ENCODE results near the gene SEM1.
A peak's percentile ranks its signal among the peaks of the same experiment; 100 is the strongest.
"Not testable (repeated sequence)": the region's sequence is repeated elsewhere in the genome, so short reads cannot be mapped to it uniquely, and the experiment has no call there.

Gene SEM1

GRCh38 chr7:96709381-96710228 lies at the start of gene SEM1:
Gene SEM1, minus strand, starts transcription at chr7:96709846. Its CDS starts 83 bp downstream, at chr7:96709763.
- peak within 1 kb of the TSS; percentile 83 for H3K4me3 ChIP-seq (ENCODE audit: low read length)
- no peak for TF ChIP-seq ZNF274 (IDR thresholded peaks at IDR 0.05; ENCODE audit: low read depth, low read length)

- H3K4me3 ChIP-seq (ENCODE audit: low read length), result not testable (repeated sequence)
Measured at GRCh38 chr7:96757880-96758279, 48.2 kb upstream of the SEM1 start.

GRCh38 chr7:96747418-96747940 lies 37.8 kb upstream of the SEM1 start:
- H3K4me3 ChIP-seq (ENCODE audit: low read length), result no peak overlapping the region
- TF ChIP-seq ZNF274 (IDR thresholded peaks at IDR 0.05; ENCODE audit: low read depth, low read length), result no peak

- H3K4me3 ChIP-seq (ENCODE audit: low read length), result no peak overlapping the region
- TF ChIP-seq ZNF274 (IDR thresholded peaks at IDR 0.05; ENCODE audit: low read depth, low read length), result no peak
Measured at GRCh38 chr7:96740130-96740529, 30.5 kb upstream of the SEM1 start.

- no peak overlapping the region for H3K4me3 ChIP-seq (ENCODE audit: low read length)
- TF ChIP-seq ZNF274 (IDR thresholded peaks at IDR 0.05; ENCODE audit: low read depth, low read length), result no peak
Measured at GRCh38 chr7:96739609-96740008, 30.0 kb upstream of the SEM1 start.

- no peak overlapping the region for H3K4me3 ChIP-seq (ENCODE audit: low read length)
- TF ChIP-seq ZNF274 (IDR thresholded peaks at IDR 0.05; ENCODE audit: low read depth, low read length), result no peak
Measured at GRCh38 chr7:96739167-96739566, 29.5 kb upstream of the SEM1 start.

- TF ChIP-seq ZNF274 (IDR thresholded peaks at IDR 0.05; ENCODE audit: low read depth, low read length), result no peak
Measured at GRCh38 chr7:96738705-96739104, 29.1 kb upstream of the SEM1 start.

GRCh38 chr7:96737545-96738050 lies 28.0 kb upstream of the SEM1 start:
- TF ChIP-seq ZNF274 (IDR thresholded peaks at IDR 0.05; ENCODE audit: low read depth, low read length), result no peak
- no peak overlapping the region for H3K4me3 ChIP-seq (ENCODE audit: low read length)

More at GRCh38 chr7:96738705-96739104, 29.1 kb upstream of the SEM1 start:
- H3K4me3 ChIP-seq (ENCODE audit: low read length), result no peak overlapping the region

GRCh38 chr7:96734343-96734742 lies 24.7 kb upstream of the SEM1 start:
- H3K4me3 ChIP-seq (ENCODE audit: low read length), result no peak overlapping the region
- no peak for TF ChIP-seq ZNF274 (IDR thresholded peaks at IDR 0.05; ENCODE audit: low read depth, low read length)

- no peak overlapping the region for H3K4me3 ChIP-seq (ENCODE audit: low read length)
Measured at GRCh38 chr7:96729820-96730219, 20.2 kb upstream of the SEM1 start.

GRCh38 chr7:96728139-96728538 lies 18.5 kb upstream of the SEM1 start:
- H3K4me3 ChIP-seq (ENCODE audit: low read length), result no peak overlapping the region
- TF ChIP-seq ZNF274 (IDR thresholded peaks at IDR 0.05; ENCODE audit: low read depth, low read length), result no peak

More at GRCh38 chr7:96729820-96730219, 20.2 kb upstream of the SEM1 start:
- no peak for TF ChIP-seq ZNF274 (IDR thresholded peaks at IDR 0.05; ENCODE audit: low read depth, low read length)

GRCh38 chr7:96727534-96728088 lies 18.0 kb upstream of the SEM1 start:
- H3K4me3 ChIP-seq (ENCODE audit: low read length), result no peak overlapping the region
- no peak for TF ChIP-seq ZNF274 (IDR thresholded peaks at IDR 0.05; ENCODE audit: low read depth, low read length)

- no peak for TF ChIP-seq ZNF274 (IDR thresholded peaks at IDR 0.05; ENCODE audit: low read depth, low read length)
- no peak overlapping the region for H3K4me3 ChIP-seq (ENCODE audit: low read length)
Measured at GRCh38 chr7:96723622-96724021, 14.0 kb upstream of the SEM1 start.

- not testable (repeated sequence) for H3K4me3 ChIP-seq (ENCODE audit: low read length)
Measured at GRCh38 chr7:96722928-96723327, 13.3 kb upstream of the SEM1 start.

- H3K4me3 ChIP-seq (ENCODE audit: low read length), result no peak overlapping the region
- TF ChIP-seq ZNF274 (IDR thresholded peaks at IDR 0.05; ENCODE audit: low read depth, low read length), result no peak
Measured at GRCh38 chr7:96720843-96721242, 11.2 kb upstream of the SEM1 start.
